Superior temporal gyrus (tissue), 1 donor: ENCODE data around the gene TUT4.
A peak's percentile ranks its signal among the peaks of the same experiment; 100 is the strongest.
"Not testable (repeated sequence)": the region's sequence is repeated elsewhere in the genome, so short reads cannot be mapped to it uniquely, and the experiment has no call there.

ENCODE experiments used
- DNase-seq: peaks from one replicate; pipeline ENCODE4 v3.0.0-alpha.2; 2016; ENCODE audit errors: extremely low spot score

TUT4 gene, protein sequence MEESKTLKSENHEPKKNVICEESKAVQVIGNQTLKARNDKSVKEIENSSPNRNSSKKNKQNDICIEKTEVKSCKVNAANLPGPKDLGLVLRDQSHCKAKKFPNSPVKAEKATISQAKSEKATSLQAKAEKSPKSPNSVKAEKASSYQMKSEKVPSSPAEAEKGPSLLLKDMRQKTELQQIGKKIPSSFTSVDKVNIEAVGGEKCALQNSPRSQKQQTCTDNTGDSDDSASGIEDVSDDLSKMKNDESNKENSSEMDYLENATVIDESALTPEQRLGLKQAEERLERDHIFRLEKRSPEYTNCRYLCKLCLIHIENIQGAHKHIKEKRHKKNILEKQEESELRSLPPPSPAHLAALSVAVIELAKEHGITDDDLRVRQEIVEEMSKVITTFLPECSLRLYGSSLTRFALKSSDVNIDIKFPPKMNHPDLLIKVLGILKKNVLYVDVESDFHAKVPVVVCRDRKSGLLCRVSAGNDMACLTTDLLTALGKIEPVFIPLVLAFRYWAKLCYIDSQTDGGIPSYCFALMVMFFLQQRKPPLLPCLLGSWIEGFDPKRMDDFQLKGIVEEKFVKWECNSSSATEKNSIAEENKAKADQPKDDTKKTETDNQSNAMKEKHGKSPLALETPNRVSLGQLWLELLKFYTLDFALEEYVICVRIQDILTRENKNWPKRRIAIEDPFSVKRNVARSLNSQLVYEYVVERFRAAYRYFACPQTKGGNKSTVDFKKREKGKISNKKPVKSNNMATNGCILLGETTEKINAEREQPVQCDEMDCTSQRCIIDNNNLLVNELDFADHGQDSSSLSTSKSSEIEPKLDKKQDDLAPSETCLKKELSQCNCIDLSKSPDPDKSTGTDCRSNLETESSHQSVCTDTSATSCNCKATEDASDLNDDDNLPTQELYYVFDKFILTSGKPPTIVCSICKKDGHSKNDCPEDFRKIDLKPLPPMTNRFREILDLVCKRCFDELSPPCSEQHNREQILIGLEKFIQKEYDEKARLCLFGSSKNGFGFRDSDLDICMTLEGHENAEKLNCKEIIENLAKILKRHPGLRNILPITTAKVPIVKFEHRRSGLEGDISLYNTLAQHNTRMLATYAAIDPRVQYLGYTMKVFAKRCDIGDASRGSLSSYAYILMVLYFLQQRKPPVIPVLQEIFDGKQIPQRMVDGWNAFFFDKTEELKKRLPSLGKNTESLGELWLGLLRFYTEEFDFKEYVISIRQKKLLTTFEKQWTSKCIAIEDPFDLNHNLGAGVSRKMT (N-terminal part only)

GRCh38 chr1:52552505-52553361 is at the start of gene TUT4:
Gene TUT4 (minus strand): TSS chr1:52553092. CDS start chr1:52526280, 26,812 bp downstream.
- peak; percentile 51 for DNase-seq

- DNase-seq = peak; percentile 25
Measured at GRCh38 chr1:52601991-52602855, 49.3 kb upstream of the TUT4 start, which contains the start of gene GPX7. Gene GPX7 (plus strand): TSS chr1:52602371. CDS start chr1:52602410, 39 bp downstream.

- no peak for DNase-seq
Measured at GRCh38 chr1:52601519-52601918, 48.6 kb upstream of the TUT4 start.

GRCh38 chr1:52600533-52601179 is 47.8 kb upstream of the TUT4 start:
- no peak for DNase-seq

DNA sequence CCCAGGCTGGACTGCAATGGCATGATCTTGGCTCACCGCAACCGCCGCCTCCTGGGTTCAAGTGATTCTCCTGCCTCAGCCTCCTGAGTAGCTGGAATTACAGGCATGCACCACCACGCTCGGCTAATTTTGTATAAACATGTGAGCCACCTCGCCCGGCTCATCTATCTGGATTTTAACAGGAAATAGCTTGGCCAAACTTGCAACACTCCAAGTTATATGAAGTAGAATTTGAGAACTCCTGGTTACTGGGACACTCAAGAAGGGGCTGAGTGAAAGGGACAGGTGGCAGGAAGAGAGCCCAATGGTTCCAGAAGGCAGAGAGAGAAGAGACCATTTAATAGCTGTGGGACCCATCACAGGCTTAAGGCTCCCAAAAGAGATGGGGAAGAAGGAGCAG is 46.3 kb upstream of the TUT4 start:
- no peak for DNase-seq

GRCh38 chr1:52598729-52599128 is 45.8 kb upstream of the TUT4 start:
- no peak for DNase-seq

- DNase-seq = no peak
Measured at GRCh38 chr1:52597912-52598311, 45.0 kb upstream of the TUT4 start.

DNA sequence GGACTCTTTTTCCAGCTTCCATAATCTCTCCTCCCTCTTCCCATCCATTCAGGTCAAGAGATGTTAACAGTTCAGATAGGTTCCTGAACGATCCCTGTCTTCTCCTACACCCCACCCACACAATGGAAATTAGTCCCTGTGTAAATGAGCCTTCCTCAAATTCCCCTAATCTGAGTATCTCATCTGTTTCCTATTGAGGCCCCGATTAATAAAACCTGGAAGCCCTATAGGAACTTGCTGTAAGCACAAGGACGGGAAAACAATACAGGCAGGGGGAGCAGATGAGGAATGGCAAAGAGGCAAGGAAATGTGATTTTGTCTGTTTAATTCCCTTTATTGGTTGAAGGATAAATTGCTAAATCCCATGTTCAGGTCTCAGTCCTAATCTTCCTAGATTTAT is 42.2 kb upstream of the TUT4 start:
- DNase-seq = no peak

DNA sequence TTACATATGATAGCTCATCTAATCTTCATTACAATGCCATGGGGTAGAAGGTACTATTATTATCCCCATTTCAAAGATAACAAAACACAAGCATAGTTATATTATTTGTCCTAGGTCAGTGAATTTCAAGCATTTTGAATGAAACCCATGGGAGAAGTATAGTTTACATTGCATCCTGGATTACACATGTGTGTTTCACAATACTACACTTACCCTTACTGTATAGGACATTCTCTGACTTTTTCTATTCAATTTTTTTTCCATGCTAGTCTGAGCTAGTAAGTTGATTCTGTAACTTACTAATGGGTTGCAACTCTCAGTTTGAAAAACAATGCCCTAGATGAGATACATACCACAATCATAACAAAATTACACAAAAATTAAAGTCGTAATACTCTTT is 40.6 kb upstream of the TUT4 start:
- DNase-seq = no peak

DNA sequence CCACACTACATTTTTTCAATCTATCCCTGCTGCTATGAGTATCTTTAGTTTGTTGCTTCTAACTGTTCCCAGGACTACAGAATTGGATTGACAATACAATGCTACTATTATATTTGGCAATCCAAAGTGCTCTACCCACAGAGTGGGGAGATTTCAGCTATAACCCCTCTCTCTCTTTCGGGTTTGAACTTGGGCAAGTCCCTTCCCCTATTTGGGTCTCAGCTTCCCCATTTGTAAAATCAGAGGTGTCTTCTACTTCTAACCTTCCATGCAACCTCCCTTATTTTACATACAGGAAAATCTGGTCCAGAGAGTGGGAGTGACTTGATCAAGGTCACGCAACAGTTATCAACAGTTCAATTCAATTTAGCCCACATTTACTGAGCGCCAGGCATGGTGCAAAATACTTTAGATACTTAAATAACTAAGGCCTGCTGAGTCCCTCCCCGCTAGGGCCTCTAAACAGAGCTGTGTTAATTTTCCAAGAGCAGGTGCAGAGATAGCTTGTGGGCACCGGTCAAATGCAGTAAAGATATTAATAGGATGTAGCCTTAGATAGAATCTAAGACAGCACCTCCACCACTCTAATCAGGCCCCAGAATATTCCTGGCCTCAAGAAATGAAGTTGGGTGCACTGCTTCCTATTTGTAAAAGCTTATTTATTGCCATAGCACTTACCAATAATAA is 39.9 kb upstream of the TUT4 start:
- DNase-seq = no peak

- no peak for DNase-seq
Measured at GRCh38 chr1:52590266-52590665, 37.4 kb upstream of the TUT4 start.

GRCh38 chr1:52588535-52588934 is 35.6 kb upstream of the TUT4 start:
- DNase-seq = no peak

DNA sequence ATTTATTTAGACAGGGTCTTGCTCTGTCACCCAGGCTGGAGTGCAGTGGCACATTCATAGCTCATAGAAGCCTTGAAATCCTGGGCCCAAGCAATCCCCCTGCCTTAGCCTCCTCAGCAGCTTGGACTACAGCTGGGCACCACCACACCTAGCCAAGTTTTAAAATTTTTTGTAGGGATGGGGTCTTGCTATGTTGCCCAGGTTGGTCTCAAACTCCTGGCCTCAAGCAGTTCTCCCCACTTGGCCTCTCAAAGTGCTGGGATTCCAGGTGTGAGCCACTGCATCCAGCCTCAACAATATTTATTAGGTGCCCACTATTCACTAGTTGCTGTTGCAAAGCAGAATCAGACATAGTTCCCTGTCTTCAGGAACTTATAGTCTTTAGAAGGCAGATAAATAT is 35.1 kb upstream of the TUT4 start:
- no peak for DNase-seq

DNA sequence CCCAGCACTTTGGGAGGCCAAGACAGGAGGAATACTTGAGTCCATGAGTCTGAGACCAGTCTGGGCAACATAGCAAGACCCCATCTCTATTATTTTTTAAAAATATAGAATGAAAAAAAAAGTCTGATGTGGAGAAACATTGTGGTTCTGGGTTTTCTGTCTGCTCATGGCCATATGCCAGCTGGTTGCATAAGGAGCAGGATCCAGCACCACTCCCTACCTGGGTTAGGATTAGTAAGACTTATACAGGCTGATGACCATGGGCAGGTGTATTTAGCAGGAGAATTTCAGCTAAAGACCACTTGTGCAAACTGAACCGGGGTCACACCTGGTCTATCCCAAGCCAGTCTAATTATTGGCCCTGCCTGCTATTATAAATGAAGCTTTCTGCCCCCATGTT is 32.6 kb upstream of the TUT4 start:
- DNase-seq = no peak

DNA sequence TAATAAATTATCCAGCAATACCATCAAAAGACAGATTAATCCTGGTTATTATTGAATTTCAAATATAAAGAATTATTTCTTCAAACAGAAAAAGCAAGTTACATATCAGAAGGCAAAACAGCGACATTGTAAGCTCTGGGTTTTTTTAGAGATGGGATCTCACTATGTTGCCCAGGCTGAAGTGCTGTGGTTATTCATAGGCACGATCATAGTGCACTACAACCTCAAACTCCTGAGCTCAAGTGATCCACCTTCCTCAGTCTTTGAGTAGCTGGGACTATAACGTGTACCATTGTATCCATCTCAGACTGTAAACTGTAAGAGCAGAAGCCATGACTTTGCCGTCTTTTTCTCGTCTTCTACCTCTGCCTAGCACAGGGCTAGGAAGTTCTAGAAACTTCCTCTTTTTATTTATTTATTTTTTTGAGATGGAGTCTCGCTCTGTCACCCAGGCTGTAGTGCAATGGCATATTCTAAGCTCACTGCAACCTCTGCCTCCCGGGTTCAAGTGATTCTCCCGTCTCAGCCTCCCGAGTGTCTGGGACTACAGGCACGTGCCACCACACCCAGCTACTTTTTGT is 29.3 kb upstream of the TUT4 start:
- DNase-seq = no peak

- no peak for DNase-seq
Measured at GRCh38 chr1:52580283-52580682, 27.4 kb upstream of the TUT4 start.

DNA sequence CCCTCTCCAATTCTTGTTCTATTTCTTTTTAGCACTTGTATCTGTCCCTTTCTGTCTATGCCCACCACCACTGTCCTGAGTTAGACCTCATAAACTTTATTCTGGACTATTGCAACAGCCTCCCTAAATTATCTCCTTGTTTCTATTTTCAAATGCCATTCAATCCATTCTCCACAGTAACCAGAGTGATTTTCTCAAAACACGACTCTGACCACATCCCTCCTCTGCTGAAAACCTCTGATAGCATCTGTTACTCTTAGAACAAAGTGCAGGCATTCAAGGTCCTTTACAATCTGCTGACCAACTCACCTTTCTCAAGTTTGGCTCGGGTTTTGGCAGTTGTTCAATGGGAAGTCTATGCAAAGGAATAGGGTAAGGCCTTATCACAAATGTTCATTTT is 26.5 kb upstream of the TUT4 start:
- DNase-seq = no peak

DNA sequence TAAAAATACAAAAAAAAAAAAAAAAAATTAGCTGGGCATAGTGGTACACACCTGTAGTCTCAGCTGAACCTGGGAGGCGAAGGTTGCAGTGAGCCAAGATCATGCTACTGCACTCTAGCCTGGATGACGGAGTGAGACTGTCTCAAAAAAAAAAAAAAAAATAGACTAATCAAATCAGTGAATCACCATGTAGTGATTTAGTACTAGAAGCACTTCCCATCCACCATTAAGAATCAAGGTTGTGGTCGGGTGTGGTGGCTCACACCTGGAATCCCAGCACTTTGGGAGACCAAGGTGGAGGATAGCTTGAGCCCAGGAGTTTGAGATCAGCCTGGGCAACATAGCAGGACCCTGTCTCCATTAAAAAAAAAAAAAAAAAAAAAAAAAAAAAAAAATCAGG is 25.2 kb upstream of the TUT4 start:
- not testable (repeated sequence) for DNase-seq

- DNase-seq = no peak
Measured at GRCh38 chr1:52576074-52576473, 23.2 kb upstream of the TUT4 start.
